C4-2B (cell line): ENCODE results near the gene LRRC47.
A peak's percentile ranks its signal among the peaks of the same experiment; 100 is the strongest.

ENCODE experiments used
- H3K27ac ChIP-seq: fragments of 450-650 bp; 2 replicates; pipeline ENCODE4 v1.5.1; 2017
- CTCF ChIP-seq: fragments of 450-650 bp; conservative IDR thresholded peaks from 2 replicates; pipeline ENCODE4 v1.5.1; 2017; ENCODE audit warnings: mild to moderate bottlenecking
- ZFX ChIP-seq: fragments of 450-650 bp; IDR thresholded peaks from 2 replicates; pipeline ENCODE4 v1.6.1; 2017

Gene LRRC47

GRCh38 chr1:3772715-3773571, 23.4 kb downstream of the LRRC47 start, which contains the start of gene SMIM1:
SMIM1 (plus strand) TSS chr1:3772749; CDS start chr1:3775374, 2,625 bp downstream.
- H3K27ac ChIP-seq: peak within 1 kb of the TSS; percentile 63
- TF ChIP-seq CTCF (no peak), ZFX (no peak)

GRCh38 chr1:3772027-3772714, 24.1 kb downstream of the LRRC47 start:
- peak overlapping the region; percentile 63 for H3K27ac ChIP-seq
- no peak for TF ChIP-seq ZFX
- TF ChIP-seq CTCF: no peak

- no peak for TF ChIP-seq ZFX
- TF ChIP-seq CTCF: no peak
- H3K27ac ChIP-seq: peak overlapping the region; percentile 63
These were observed 24.9 kb downstream of the LRRC47 start for GRCh38 chr1:3771108-3772026.

- H3K27ac ChIP-seq: no peak overlapping the region
- no peak for TF ChIP-seq ZFX
- no peak for TF ChIP-seq CTCF
These were observed 26.1 kb downstream of the LRRC47 start for GRCh38 chr1:3770047-3770765.

GRCh38 chr1:3768811-3769390, 27.4 kb downstream of the LRRC47 start:
- no peak overlapping the region for H3K27ac ChIP-seq
- no peak for TF ChIP-seq CTCF
- no peak for TF ChIP-seq ZFX

GRCh38 chr1:3767328-3767925, 28.9 kb downstream of the LRRC47 start:
- H3K27ac ChIP-seq: no peak overlapping the region
- no peak for TF ChIP-seq ZFX
- TF ChIP-seq CTCF: no peak
